Measurements from ENCODE around the gene IGF2BP2.
A peak's percentile ranks its signal among the peaks of the same experiment; 100 is the strongest.
"Not testable (repeated sequence)": the region's sequence is repeated elsewhere in the genome, so short reads cannot be mapped to it uniquely, and the experiment has no call there.

Gene IGF2BP2

DNA sequence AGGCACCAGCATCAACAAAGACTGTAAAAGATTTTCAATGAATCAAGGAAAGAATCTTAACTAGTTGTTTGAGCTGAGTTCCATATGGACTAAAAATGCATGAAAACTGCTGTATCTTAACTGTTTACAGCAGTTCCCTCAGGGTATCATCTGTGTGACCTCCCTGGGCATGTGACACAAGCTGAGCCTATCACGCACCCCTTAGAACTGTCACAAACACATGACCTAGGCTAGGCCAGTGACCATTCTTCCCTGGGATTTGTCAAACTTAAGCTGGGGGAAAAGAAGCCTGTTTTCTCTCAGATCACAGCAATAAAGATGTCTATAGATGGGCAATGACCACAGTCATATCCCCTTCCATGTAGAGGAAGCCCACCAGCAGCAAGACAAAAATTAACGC, 35.7 kb downstream of the IGF2BP2 start:
- TF ChIP-seq, protein P1, sequence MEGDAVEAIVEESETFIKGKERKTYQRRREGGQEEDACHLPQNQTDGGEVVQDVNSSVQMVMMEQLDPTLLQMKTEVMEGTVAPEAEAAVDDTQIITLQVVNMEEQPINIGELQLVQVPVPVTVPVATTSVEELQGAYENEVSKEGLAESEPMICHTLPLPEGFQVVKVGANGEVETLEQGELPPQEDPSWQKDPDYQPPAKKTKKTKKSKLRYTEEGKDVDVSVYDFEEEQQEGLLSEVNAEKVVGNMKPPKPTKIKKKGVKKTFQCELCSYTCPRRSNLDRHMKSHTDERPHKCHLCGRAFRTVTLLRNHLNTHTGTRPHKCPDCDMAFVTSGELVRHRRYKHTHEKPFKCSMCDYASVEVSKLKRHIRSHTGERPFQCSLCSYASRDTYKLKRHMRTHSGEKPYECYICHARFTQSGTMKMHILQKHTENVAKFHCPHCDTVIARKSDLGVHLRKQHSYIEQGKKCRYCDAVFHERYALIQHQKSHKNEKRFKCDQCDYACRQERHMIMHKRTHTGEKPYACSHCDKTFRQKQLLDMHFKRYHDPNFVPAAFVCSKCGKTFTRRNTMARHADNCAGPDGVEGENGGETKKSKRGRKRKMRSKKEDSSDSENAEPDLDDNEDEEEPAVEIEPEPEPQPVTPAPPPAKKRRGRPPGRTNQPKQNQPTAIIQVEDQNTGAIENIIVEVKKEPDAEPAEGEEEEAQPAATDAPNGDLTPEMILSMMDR (IDR thresholded peaks at IDR 0.05; ENCODE audit: poor library complexity, severe bottlenecking) = no peak
- no peak for ATAC-seq (ENCODE audit: low read depth)
- Histone ChIP-seq H3K9me3 (ENCODE audit: severe bottlenecking) (no peaks in the 10 kb centered on the region), H3K27me3 (ENCODE audit: insufficient read depth, poor library complexity, severe bottlenecking) (no peaks in the 10 kb centered on the region), H3K4me1 (ENCODE audit: insufficient read depth, poor library complexity, severe bottlenecking) (peaks cover 37% of the 10 kb centered on the region), H3K27ac (ENCODE audit: poor library complexity, severe bottlenecking) (no peak overlapping the region), H3K4me3 (ENCODE audit: severe bottlenecking) (no peak overlapping the region), H3K36me3 (ENCODE audit: low read depth) (peaks cover 14% of the 10 kb centered on the region)
- no peak for DNase-seq (ENCODE audit: low spot score)

DNA sequence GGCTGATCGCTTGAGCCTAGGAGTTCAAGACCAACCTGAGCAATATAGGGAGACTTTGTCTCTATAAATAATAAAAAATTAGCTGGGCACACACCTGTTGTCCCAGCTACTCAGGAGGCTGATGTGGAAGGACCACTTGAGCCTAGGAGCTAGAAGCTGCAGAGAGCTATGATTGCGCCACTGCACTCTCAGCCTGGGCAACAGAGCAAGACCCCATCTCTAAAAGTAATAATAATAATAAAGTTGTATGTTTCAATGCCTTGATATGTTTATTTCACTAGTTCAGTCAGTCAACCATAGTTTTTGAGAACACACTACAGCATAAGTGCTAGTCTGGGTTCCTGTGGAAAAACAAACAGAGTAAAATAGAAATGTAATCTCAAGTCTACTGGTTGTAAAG, 36.5 kb downstream of the IGF2BP2 start:
- H3K27me3 ChIP-seq (ENCODE audit: insufficient read depth, poor library complexity, severe bottlenecking) = no peaks in the 10 kb centered on the region
- peaks cover 14% of the 10 kb centered on the region for H3K36me3 ChIP-seq (ENCODE audit: low read depth)
- no peaks in the 10 kb centered on the region for H3K9me3 ChIP-seq (ENCODE audit: severe bottlenecking)
- no peak for DNase-seq (ENCODE audit: low spot score)
- H3K4me1 ChIP-seq (ENCODE audit: insufficient read depth, poor library complexity, severe bottlenecking) = peaks cover 37% of the 10 kb centered on the region
- TF ChIP-seq, protein P1 (IDR thresholded peaks at IDR 0.05; ENCODE audit: poor library complexity, severe bottlenecking) = no peak
- H3K4me3 ChIP-seq (ENCODE audit: severe bottlenecking) = no peak overlapping the region
- H3K27ac ChIP-seq (ENCODE audit: poor library complexity, severe bottlenecking) = peak overlapping the region; percentile 55
- no peak for ATAC-seq (ENCODE audit: low read depth)

DNA sequence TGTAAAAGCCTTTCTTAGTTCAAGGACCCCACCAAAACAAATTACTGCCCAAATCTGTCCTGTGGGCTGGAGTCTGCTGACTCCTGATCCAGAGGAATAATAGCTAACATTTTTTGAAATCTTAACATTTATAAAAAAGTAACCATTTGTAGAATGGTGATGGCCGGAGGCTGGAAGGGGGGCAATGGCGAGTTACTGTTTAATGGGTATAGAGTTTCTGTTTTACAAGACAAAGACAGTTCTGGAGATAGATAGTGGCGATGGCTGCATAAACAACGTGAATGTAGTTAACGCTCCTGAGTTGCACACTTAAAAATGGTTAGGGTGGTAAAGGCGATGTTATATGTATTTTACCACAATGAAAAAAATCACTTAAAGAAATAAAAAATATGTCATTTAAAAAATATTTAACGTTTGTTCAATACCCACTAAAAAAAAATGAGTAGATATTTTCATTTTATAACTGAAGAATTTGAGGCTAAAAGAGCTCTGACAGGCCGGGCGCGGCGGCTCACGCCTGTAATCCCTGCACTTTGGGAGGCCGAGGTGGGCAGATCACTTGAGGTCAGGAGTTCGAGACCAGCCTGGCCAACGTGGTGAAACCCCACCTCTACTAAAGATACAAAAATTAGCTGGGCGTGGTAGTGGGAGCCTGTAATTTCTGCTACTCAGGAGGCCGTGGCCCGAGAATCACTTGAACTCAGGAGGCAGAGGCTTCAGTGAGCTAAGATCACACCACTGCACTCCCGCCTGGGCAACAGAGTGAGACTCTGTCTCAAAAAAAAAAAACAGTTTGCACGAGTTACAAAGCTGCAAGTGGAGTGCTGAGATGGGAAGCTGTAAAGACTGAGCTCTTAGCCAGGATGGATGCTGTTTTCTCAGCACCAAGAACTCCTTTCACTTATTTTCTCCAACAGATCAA, 37.6 kb downstream of the IGF2BP2 start:
- Histone ChIP-seq H3K4me1 (ENCODE audit: insufficient read depth, poor library complexity, severe bottlenecking) (peaks cover 46% of the 10 kb centered on the region), H3K27ac (ENCODE audit: poor library complexity, severe bottlenecking) (peak overlapping the region; percentile 55)

DNA sequence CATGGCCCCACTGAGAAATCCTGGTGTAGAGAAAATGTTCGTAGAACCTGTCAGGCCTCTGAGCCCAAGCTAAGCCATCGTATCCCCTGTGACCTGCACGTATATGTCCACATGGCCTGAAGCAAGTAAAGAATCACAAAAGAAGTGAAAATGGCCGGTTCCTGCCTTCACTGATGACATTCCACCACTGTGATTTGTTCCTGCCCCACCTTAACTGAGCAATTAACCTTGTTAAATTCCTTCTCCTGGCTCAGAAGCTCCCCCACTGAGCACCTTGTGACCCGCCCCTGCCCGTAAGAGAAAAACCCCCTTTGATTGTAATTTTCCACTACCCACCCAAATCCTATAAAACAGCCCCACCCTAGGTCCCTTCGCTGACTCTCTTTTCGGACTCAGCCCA, 38.6 kb downstream of the IGF2BP2 start:
- not testable (repeated sequence) for DNase-seq (ENCODE audit: low spot score); H3K9me3 ChIP-seq (ENCODE audit: severe bottlenecking); H3K4me3 ChIP-seq (ENCODE audit: severe bottlenecking); ATAC-seq (ENCODE audit: low read depth); H3K27me3 ChIP-seq (ENCODE audit: insufficient read depth, poor library complexity, severe bottlenecking)
- H3K4me1 ChIP-seq (ENCODE audit: insufficient read depth, poor library complexity, severe bottlenecking) = peaks cover 54% of the 10 kb centered on the region
- H3K27ac ChIP-seq (ENCODE audit: poor library complexity, severe bottlenecking) = peak overlapping the region; percentile 55
- H3K36me3 ChIP-seq (ENCODE audit: low read depth) = peaks cover 14% of the 10 kb centered on the region

More for the DNA sequence above, 37.6 kb downstream of the IGF2BP2 start:
- TF ChIP-seq, protein P1 (IDR thresholded peaks at IDR 0.05; ENCODE audit: poor library complexity, severe bottlenecking) = no peak
- ATAC-seq (ENCODE audit: low read depth) (no peak), DNase-seq (ENCODE audit: low spot score) (no peak)
- Histone ChIP-seq H3K27me3 (ENCODE audit: insufficient read depth, poor library complexity, severe bottlenecking) (no peaks in the 10 kb centered on the region), H3K9me3 (ENCODE audit: severe bottlenecking) (no peaks in the 10 kb centered on the region), H3K36me3 (ENCODE audit: low read depth) (peaks cover 14% of the 10 kb centered on the region), H3K4me3 (ENCODE audit: severe bottlenecking) (no peak overlapping the region)

DNA sequence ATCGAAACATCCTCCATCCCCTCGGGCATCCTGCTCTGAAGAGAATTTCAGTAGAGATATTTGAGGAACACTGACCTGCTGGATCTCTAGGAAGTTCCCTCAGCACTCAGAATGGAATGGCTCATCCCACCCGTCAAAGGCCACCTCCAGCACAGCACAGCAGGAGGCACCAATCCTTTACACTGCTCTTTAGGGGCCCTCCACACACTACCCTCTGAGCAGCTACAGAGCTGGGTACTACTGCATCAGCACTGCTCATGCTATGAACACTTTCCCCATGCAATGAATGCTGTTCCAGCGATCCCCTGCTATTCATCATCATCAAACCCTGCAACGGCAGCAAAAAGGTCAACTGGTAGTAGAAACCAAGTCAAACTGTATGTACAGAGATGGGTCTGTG, 40.5 kb downstream of the IGF2BP2 start:
- DNase-seq (ENCODE audit: low spot score) (no peak), ATAC-seq (ENCODE audit: low read depth) (no peak)
- H3K27ac ChIP-seq (ENCODE audit: poor library complexity, severe bottlenecking) = no peak overlapping the region
- no peaks in the 10 kb centered on the region for H3K27me3 ChIP-seq (ENCODE audit: insufficient read depth, poor library complexity, severe bottlenecking)
- H3K9me3 ChIP-seq (ENCODE audit: severe bottlenecking) = no peaks in the 10 kb centered on the region
- H3K4me1 ChIP-seq (ENCODE audit: insufficient read depth, poor library complexity, severe bottlenecking) = peaks cover 61% of the 10 kb centered on the region
- TF ChIP-seq, protein P1 (IDR thresholded peaks at IDR 0.05; ENCODE audit: poor library complexity, severe bottlenecking) = no peak
- H3K36me3 ChIP-seq (ENCODE audit: low read depth) = peaks cover 25% of the 10 kb centered on the region
- H3K4me3 ChIP-seq (ENCODE audit: severe bottlenecking) = no peak overlapping the region

All from RWPE2 (cell line).